Testis (tissue), 3 donors: ENCODE measurements around the gene SLC13A4. TPM values are rescaled to one million over a fixed set of nuclear protein-coding genes. Genes with fewer than 3 reads are reported as not detected.

Experiments used
- DNase-seq: peaks from one replicate; pipeline ENCODE4 v3.0.0-alpha.2; 2019
- H3K27ac ChIP-seq, 2 donors: fragments of 200-600 bp; sonication (generic); one replicate each; pipeline ENCODE4 v1.5.1; 2019
- H3K27me3 ChIP-seq: fragments of 200-600 bp; sonication (generic); one replicate; pipeline ENCODE4 v1.5.1; 2019
- H3K36me3 ChIP-seq: fragments of 200-600 bp; sonication (generic); one replicate; pipeline ENCODE4 v1.5.1; 2017; ENCODE audit warnings: low read depth; ENCODE audit errors: missing control alignments
- H3K4me1 ChIP-seq: fragments of 200-600 bp; sonication (generic); one replicate; pipeline ENCODE4 v1.5.1; 2019
- H3K4me3 ChIP-seq, 2 donors: fragments of 200-600 bp; sonication (generic); one replicate each; pipeline ENCODE4 v1.5.1; 2017 to 2019
- H3K9me3 ChIP-seq: fragments of 200-600 bp; sonication (generic); one replicate; pipeline ENCODE4 v1.5.1; 2017
- POLR2A ChIP-seq: fragments of 450-650 bp; IDR thresholded peaks from one replicate; pipeline ENCODE4 v1.6.1; 2017; ENCODE audit warnings: antibody characterized with exemption, mild to moderate bottlenecking, moderate library complexity
- WGBS, 2 donors: methylation state at CpG; one replicate each; pipeline ENCODE4 v1.1.5; 2018; 5-methylcytosine and 5-hydroxymethylcytosine counted together
- intact Hi-C: fragments of 100-400 bp; cut with DNase I; formaldehyde crosslinking; loops from one replicate; pipeline ENCODE4 v1.15.1; 2023; ENCODE audit warnings: low total_unique reads
- polyA plus RNA-seq: library from polyadenylated mRNA; stranded (reverse); fragments of 350-450 nt; fragmentation: Illumina TruSeq; extraction: RNeasy Lipid Tissue Mini Kit (QIAGEN cat#74804); gene quantifications from one replicate; pipeline ENCODE4 v1.2.3, GENCODE V29; 2014; ENCODE audit warnings: low read depth, low replicate concordance; ENCODE audit not compliant: insufficient read depth
- total RNA-seq, 2 donors: library from RNA; depleted of rRNA; stranded (reverse); fragments of >200 nt; gene quantifications; one replicate each; pipeline ENCODE4 v1.2.3, GENCODE V29; 2016
- TF ChIP-seq, protein P1 (sequence below), 3 experiments: fragments of 450-650 bp in 2 of 3; fragments of 200-600 bp in 1 of 3; sonication (generic) in 1 of 3; IDR thresholded peaks; one replicate each; pipeline ENCODE4 v1.5.1; 2016 to 2019; ENCODE audit warnings: antibody characterized with exemption in 3 of 3, mild to moderate bottlenecking in 2 of 3, moderate library complexity in 1 of 3

SLC13A4 gene
- total and polyA plus RNA-seq, 3 donors from 2014 or later, result 19.0 to 34.6 (median 33.0) TPM

DNA sequence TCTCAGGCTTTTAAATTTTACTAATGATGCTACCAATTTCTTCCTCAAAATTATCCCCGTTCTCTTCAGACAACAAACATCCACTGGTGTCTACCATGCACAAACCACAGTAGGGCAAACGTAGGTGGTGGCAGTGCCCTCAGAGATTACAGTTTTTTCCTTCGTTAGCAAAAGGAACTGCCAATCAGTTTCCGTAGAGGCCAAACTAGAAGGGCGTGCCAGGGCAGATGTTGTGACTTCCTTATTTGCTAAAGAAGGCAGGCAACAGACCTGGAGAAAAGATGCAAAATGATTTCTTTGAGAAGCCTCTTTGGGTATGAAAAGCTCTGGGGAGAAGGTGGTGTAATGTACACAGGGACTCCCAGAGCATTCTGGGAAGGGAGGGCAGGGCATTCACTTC lies 28.2 kb upstream of the SLC13A4 start:
- Histone ChIP-seq H3K27ac (no peak overlapping the region), H3K36me3 (no peaks in the 10 kb centered on the region), H3K27me3 (no peaks in the 10 kb centered on the region), H3K4me1 (peaks cover 8% of the 10 kb centered on the region), H3K9me3 (no peaks in the 10 kb centered on the region), H3K4me3 (no peak overlapping the region)
- no peak for TF ChIP-seq POLR2A
- TF ChIP-seq, protein P1, sequence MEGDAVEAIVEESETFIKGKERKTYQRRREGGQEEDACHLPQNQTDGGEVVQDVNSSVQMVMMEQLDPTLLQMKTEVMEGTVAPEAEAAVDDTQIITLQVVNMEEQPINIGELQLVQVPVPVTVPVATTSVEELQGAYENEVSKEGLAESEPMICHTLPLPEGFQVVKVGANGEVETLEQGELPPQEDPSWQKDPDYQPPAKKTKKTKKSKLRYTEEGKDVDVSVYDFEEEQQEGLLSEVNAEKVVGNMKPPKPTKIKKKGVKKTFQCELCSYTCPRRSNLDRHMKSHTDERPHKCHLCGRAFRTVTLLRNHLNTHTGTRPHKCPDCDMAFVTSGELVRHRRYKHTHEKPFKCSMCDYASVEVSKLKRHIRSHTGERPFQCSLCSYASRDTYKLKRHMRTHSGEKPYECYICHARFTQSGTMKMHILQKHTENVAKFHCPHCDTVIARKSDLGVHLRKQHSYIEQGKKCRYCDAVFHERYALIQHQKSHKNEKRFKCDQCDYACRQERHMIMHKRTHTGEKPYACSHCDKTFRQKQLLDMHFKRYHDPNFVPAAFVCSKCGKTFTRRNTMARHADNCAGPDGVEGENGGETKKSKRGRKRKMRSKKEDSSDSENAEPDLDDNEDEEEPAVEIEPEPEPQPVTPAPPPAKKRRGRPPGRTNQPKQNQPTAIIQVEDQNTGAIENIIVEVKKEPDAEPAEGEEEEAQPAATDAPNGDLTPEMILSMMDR (IDR thresholded peaks at IDR 0.05), result no peak
- intact Hi-C loops, result no loop called here
- 54 to 70% methylated on average over 5 of the region's 5 CpGs for WGBS, 2 donors
- DNase-seq, result no peak

DNA sequence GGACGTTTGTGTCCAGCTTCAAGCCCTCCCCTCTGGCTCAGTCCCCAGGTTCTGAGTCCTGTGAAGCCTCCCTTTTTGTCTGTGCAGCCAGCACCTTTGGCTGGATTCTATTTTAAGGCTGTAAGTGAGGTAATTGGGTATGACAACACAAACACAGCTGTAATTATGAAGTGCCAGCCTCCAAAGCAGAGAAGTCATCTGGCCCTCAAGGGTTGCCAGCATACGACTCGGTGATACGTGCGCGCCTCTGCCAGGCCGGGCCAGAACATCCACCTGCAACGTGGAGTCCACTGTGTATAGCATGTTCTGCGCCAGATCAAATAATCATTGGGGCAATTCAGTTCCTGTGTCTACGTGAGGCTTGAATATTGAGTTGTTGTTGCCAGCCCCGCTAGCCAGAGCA lies 27.4 kb upstream of the SLC13A4 start:
- Histone ChIP-seq H3K9me3 (no peaks in the 10 kb centered on the region), H3K27ac (no peak overlapping the region), H3K4me3 (no peak overlapping the region), H3K27me3 (no peaks in the 10 kb centered on the region), H3K4me1 (peaks cover 8% of the 10 kb centered on the region), H3K36me3 (no peaks in the 10 kb centered on the region)
- TF ChIP-seq, protein P1 (IDR thresholded peaks at IDR 0.05), result no peak
- no peak for TF ChIP-seq POLR2A
- peak; percentile 46 for DNase-seq
- WGBS, 2 donors, result 72 to 75% methylated on average over 11 of the region's 11 CpGs
- intact Hi-C loops, result no loop called here

GRCh38 chr7:135753616-135754413 lies 25.8 kb upstream of the SLC13A4 start:
- intact Hi-C loops, result no loop called here
- H3K27ac ChIP-seq, result no peak overlapping the region
- DNase-seq, result no peak
- no peaks in the 10 kb centered on the region for H3K36me3 ChIP-seq
- TF ChIP-seq, protein P1 (IDR thresholded peaks at IDR 0.05), result no peak
- no peak for TF ChIP-seq POLR2A
- H3K4me3 ChIP-seq, result no peak overlapping the region
- H3K4me1 ChIP-seq, result peaks cover 8% of the 10 kb centered on the region
- H3K9me3 ChIP-seq, result no peaks in the 10 kb centered on the region
- H3K27me3 ChIP-seq, result no peaks in the 10 kb centered on the region
- 90 to 96% methylated on average over 8 of the region's 8 CpGs for WGBS, 2 donors

- no peaks in the 10 kb centered on the region for H3K36me3 ChIP-seq
- no peaks in the 10 kb centered on the region for H3K27me3 ChIP-seq
- TF ChIP-seq POLR2A, result no peak
- TF ChIP-seq, protein P1 (IDR thresholded peaks at IDR 0.05), result no peak
- intact Hi-C loops, result no loop called here
- peak within 1 kb of the TSS; percentile 48 to 56 for H3K27ac ChIP-seq
- 38 to 51% methylated on average over 4 to 11 of the region's 11 CpGs for WGBS, 2 donors
- peaks cover 7% of the 10 kb centered on the region for H3K4me1 ChIP-seq
- no peak within 1 kb of the TSS for H3K4me3 ChIP-seq
- no peaks in the 10 kb centered on the region for H3K9me3 ChIP-seq
- peak; percentile 72 for DNase-seq
Observed at GRCh38 chr7:135748770-135749169, 20.8 kb upstream of the SLC13A4 start, which contains the start of gene FAM180A. FAM180A (minus strand) TSS chr7:135748813; CDS start chr7:135748580, 233 bp downstream.

GRCh38 chr7:135747366-135747765 lies 19.4 kb upstream of the SLC13A4 start:
- H3K27ac ChIP-seq, result no peak overlapping the region

More at GRCh38 chr7:135747366-135747765, 19.4 kb upstream of the SLC13A4 start:
- Histone ChIP-seq H3K27me3 (no peaks in the 10 kb centered on the region), H3K4me1 (peaks cover 7% of the 10 kb centered on the region), H3K4me3 (no peak overlapping the region), H3K9me3 (no peaks in the 10 kb centered on the region), H3K36me3 (no peaks in the 10 kb centered on the region)
- 85 to 90% methylated on average over 8 of the region's 8 CpGs for WGBS, 2 donors
- DNase-seq, result no peak
- TF ChIP-seq, protein P1 (IDR thresholded peaks at IDR 0.05), result no peak
- TF ChIP-seq POLR2A, result no peak
- intact Hi-C loops, result no loop called here
